Parathyroid adenoma (tissue), 2 donors: ENCODE results near the gene MYDGF.
"Not testable (repeated sequence)": the region's sequence is repeated elsewhere in the genome, so short reads cannot be mapped to it uniquely, and the experiment has no call there.

Source experiments
- H2AFZ ChIP-seq: fragments of 300-600 bp; sonication (generic); one replicate; pipeline ENCODE4 v1.7.0; 2017; ENCODE audit warnings: antibody characterized with exemption, mild to moderate bottlenecking
- H3K27ac ChIP-seq: fragments of 300-600 bp; sonication (generic); one replicate; pipeline ENCODE4 v1.7.0; 2017
- H3K27me3 ChIP-seq: fragments of 300-600 bp; sonication (generic); one replicate; pipeline ENCODE4 v1.7.0; 2017; ENCODE audit warnings: low read length; ENCODE audit not compliant: control insufficient read depth, insufficient read depth
- H3K36me3 ChIP-seq: fragments of 300-600 bp; sonication (generic); one replicate; pipeline ENCODE4 v1.7.0; 2017; ENCODE audit warnings: low read length; ENCODE audit not compliant: control insufficient read depth, insufficient read depth
- H3K4me1 ChIP-seq: fragments of 300-600 bp; sonication (generic); one replicate; pipeline ENCODE4 v1.7.0; 2017; ENCODE audit warnings: control low read depth
- H3K4me2 ChIP-seq: fragments of 300-600 bp; sonication (generic); one replicate; pipeline ENCODE4 v1.7.0; 2017; ENCODE audit warnings: low read length
- H3K4me3 ChIP-seq: fragments of 300-600 bp; sonication (generic); one replicate; pipeline ENCODE4 v1.7.0; 2017; ENCODE audit warnings: low read depth, low read length
- H3K79me2 ChIP-seq: fragments of 300-600 bp; sonication (generic); one replicate; pipeline ENCODE4 v1.7.0; 2017; ENCODE audit warnings: control low read depth
- H3K9ac ChIP-seq: fragments of 300-600 bp; sonication (generic); one replicate; pipeline ENCODE4 v1.7.0; 2017; ENCODE audit warnings: mild to moderate bottlenecking
- H3K9me3 ChIP-seq: fragments of 300-600 bp; sonication (generic); one replicate; pipeline ENCODE4 v1.7.0; 2017; ENCODE audit warnings: low read length; ENCODE audit not compliant: control insufficient read depth
- CTCF ChIP-seq: fragments of 300-600 bp; sonication (generic); IDR thresholded peaks from one replicate; pipeline ENCODE4 v1.7.0; 2017; ENCODE audit warnings: antibody characterized with exemption, mild to moderate bottlenecking
- donor health status: primary hyperparathyroidism.

Gene MYDGF

GRCh38 chr19:4715529-4716221 is 45.5 kb upstream of the MYDGF start:
- Histone ChIP-seq H2AFZ (no peak overlapping the region), H3K27ac (no peak overlapping the region), H3K9me3 (no peaks in the 10 kb centered on the region), H3K27me3 (no peaks in the 10 kb centered on the region), H3K36me3 (no peaks in the 10 kb centered on the region), H3K4me1 (no peaks in the 10 kb centered on the region), H3K9ac (no peak overlapping the region), H3K4me3 (no peak overlapping the region), H3K4me2 (no peak overlapping the region), H3K79me2 (peaks cover 6% of the 10 kb centered on the region)
- no peak for TF ChIP-seq CTCF

- H2AFZ ChIP-seq, H3K4me2 ChIP-seq, H3K27me3 ChIP-seq, H3K9me3 ChIP-seq, H3K4me1 ChIP-seq, H3K9ac ChIP-seq, H3K79me2 ChIP-seq, H3K27ac ChIP-seq, H3K4me3 ChIP-seq, H3K36me3 ChIP-seq: not testable (repeated sequence)
Observed at GRCh38 chr19:4715178-4715528, 45.0 kb upstream of the MYDGF start.

- H3K4me2 ChIP-seq = no peak overlapping the region
- H3K27ac ChIP-seq = no peak overlapping the region
- H3K4me3 ChIP-seq = no peak overlapping the region
- no peaks in the 10 kb centered on the region for H3K36me3 ChIP-seq
- peaks cover 3% of the 10 kb centered on the region for H3K79me2 ChIP-seq
- no peaks in the 10 kb centered on the region for H3K9me3 ChIP-seq
- no peak for TF ChIP-seq CTCF
- H3K4me1 ChIP-seq = no peaks in the 10 kb centered on the region
- H3K27me3 ChIP-seq = no peaks in the 10 kb centered on the region
- H2AFZ ChIP-seq = no peak overlapping the region
- no peak overlapping the region for H3K9ac ChIP-seq
Observed at GRCh38 chr19:4714016-4714415, 43.9 kb upstream of the MYDGF start.

DNA sequence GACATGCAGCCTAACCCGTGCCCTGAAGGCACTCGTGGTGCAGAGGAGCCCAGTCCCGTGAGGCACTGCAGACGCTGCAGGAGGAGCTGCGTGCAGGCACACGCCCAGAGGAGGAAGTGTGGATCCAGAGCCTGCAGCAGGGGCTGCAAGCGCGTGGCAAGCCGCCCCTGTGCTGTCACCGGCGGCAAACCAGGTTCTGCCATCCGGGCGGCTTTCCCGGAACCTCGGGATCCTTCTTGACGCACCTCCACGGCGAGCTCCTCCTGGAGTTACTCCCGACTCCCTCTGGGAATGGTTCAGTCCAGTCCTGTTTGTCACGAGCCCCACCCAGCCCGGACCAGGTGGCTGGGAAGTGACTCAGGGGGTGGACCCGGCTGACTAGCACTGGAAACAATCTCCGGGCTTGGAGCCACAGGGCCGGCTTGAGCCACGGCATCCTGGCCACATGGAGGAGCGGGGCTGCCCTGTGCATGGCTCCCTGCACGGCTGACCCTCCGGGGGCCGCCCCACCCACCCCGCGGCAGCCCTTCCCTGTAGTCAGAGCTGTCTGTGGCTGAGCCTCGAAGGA is 43.3 kb upstream of the MYDGF start:
- Histone ChIP-seq H3K4me2 (no peak overlapping the region), H3K27ac (no peak overlapping the region), H3K4me1 (no peaks in the 10 kb centered on the region), H3K4me3 (no peak overlapping the region), H3K79me2 (peaks cover 3% of the 10 kb centered on the region), H3K36me3 (no peaks in the 10 kb centered on the region), H3K9ac (no peak overlapping the region), H3K27me3 (no peaks in the 10 kb centered on the region), H2AFZ (no peak overlapping the region), H3K9me3 (no peaks in the 10 kb centered on the region)
- no peak for TF ChIP-seq CTCF

DNA sequence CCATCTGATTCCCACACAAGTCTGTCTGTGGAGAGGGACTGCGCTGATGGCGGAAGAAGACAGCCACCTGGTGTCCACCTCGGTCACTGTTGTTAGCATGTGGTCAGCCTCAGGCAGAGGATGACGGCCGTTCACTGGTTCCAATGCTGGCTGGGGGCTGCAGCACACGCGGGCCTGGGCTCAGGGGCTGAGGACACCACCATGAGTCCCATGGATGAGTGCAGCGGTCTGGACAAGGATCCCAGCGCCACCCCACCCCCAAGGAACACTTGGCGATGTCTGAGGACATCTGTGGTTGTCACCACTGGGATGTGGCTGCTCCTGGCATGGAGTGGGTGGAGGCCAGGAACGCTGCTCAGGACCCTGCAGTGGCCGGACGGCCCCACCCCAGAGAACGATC is 42.6 kb upstream of the MYDGF start:
- Histone ChIP-seq H3K4me1 (no peaks in the 10 kb centered on the region), H2AFZ (no peak overlapping the region), H3K36me3 (no peaks in the 10 kb centered on the region), H3K4me3 (no peak overlapping the region), H3K9me3 (no peaks in the 10 kb centered on the region), H3K27me3 (no peaks in the 10 kb centered on the region), H3K9ac (no peak overlapping the region), H3K4me2 (no peak overlapping the region), H3K79me2 (peaks cover 3% of the 10 kb centered on the region), H3K27ac (no peak overlapping the region)
- TF ChIP-seq CTCF = no peak
